ENCODE data around the gene ZNF408. TPM values are rescaled to one million over a fixed set of nuclear protein-coding genes. Genes with fewer than 3 reads are reported as not detected.

Gene ZNF408
- polyA plus RNA-seq, 2 of the 4 experiments (the other 2 are of a cell fraction) = 6.7 to 16.7 TPM

- TF ChIP-seq POLR2AphosphoS2 (conservative IDR thresholded peaks at IDR 0.05; ENCODE audit: low read length) (no peak), CEBPB (IDR thresholded peaks at IDR 0.05) (no peak), SMC3 (IDR thresholded peaks at IDR 0.05) (no peak), CHD2 (IDR thresholded peaks at IDR 0.05; ENCODE audit: low read length, partially characterized antibody) (no peak), PHF8 (IDR thresholded peaks at IDR 0.05; ENCODE audit: borderline replicate concordance, low read depth) (no peak), POLR2A (IDR thresholded peaks at IDR 0.05; ENCODE audit: low read length) (no peak), USF2 (IDR thresholded peaks at IDR 0.05) (no peak), RFX5 (IDR thresholded peaks at IDR 0.05) (no peak), ZC3H11A (IDR thresholded peaks at IDR 0.05) (no peak)
Measured at GRCh38 chr11:46694607-46695006, 6.2 kb upstream of the ZNF408 start (continued).

DNA sequence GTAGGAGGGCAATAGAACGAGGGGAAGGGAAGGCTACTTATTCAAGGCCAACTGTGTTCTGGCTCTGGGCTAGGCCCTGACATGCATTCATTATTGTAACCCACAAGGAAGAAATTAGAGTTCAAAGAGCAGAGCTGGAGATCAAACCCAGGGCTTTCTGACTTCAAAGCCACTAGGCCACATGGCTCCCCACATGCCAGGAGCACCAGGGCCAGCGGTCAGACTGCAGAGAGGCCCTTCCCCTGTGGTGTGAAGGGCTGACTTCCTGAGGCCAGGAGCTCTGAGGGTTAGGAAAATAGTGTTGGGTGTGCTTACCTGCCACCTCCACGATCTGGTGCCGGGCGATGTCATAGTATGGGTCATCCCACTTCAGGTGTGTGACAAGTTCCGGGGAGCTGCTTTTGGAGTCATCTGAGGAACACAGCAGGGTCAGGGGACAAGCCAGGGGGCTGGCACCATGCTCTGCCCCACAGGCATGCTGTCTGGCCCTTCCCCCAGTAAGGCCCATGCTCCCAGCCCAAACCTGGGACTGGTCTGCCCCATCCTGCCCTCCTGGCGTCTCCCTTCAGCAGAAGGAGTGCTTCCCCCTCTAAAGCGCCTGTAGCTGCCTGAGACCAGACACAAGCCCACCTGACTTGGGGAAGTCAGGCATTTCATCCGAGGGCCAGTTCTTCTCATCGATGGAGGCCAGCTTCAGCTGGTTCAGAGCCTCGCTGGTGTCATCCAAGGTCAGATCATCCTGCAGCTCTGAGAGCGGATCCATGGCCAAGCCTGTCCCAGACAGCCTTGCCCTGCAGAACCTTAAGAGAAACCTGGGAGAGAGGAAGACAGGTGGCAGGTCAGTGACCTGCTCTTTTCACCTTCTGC, 5.3 kb upstream of the ZNF408 start:
- Histone ChIP-seq H3K4me1 (peaks cover 14% of the 10 kb centered on the region; the same call in 2 of the 3 replicates), H3K4me3 (no peak overlapping the region), H3K27ac (no peak overlapping the region), H3K4me2 (no peak overlapping the region), H3K9me3 (no peaks in the 10 kb centered on the region)
- FAIRE-seq (no peak), DNase-seq (ENCODE audit: low read depth in 1 of 2, low spot score in 1 of 2) (no peak), ATAC-seq (no peak)
- no peak for TF ChIP-seq ESRRA (IDR thresholded peaks at IDR 0.05; ENCODE audit: borderline replicate concordance, low read length)
- no peak for TF ChIP-seq HOXB13 (CRISPR knock-in tag; IDR thresholded peaks at IDR 0.05; ENCODE audit: low read depth)
- no peak for TF ChIP-seq MAFK (IDR thresholded peaks at IDR 0.05; ENCODE audit: partially characterized antibody)
- TF ChIP-seq FOSB (CRISPR knock-in tag; IDR thresholded peaks at IDR 0.05) = no peak
- no peak for TF ChIP-seq ZFP36 (IDR thresholded peaks at IDR 0.05; ENCODE audit: borderline replicate concordance, partially characterized antibody)
- TF ChIP-seq HEYL (CRISPR knock-in tag; IDR thresholded peaks at IDR 0.05) = no peak
- TF ChIP-seq KDM5A (IDR thresholded peaks at IDR 0.05) = no peak
- no peak for TF ChIP-seq ZNF302 (CRISPR knock-in tag; IDR thresholded peaks at IDR 0.05)
- TF ChIP-seq RCOR1 (IDR thresholded peaks at IDR 0.05; ENCODE audit: low read depth, low read length) = no peak
- no peak for TF ChIP-seq KDM1A (IDR thresholded peaks at IDR 0.05; ENCODE audit: low read depth)
- TF ChIP-seq BHLHE40 (IDR thresholded peaks at IDR 0.05; ENCODE audit: low read depth, low read length) = no peak
- TF ChIP-seq RARB (CRISPR knock-in tag; IDR thresholded peaks at IDR 0.05) = no peak
- POLR2A ChIA-PET = no interaction called here
- WGBS (ENCODE audit: missing lambda C conversion rate) = 92% methylated on average over 12 of the region's 12 CpGs
- CTCF ChIA-PET = interaction anchor here (1.0 to 1.7 kb wide), 5 partner anchors 7 to 306 kb away, joined by 3 to 5 read pairs (median 3); no protein-coding TSS in a partner anchor

DNA sequence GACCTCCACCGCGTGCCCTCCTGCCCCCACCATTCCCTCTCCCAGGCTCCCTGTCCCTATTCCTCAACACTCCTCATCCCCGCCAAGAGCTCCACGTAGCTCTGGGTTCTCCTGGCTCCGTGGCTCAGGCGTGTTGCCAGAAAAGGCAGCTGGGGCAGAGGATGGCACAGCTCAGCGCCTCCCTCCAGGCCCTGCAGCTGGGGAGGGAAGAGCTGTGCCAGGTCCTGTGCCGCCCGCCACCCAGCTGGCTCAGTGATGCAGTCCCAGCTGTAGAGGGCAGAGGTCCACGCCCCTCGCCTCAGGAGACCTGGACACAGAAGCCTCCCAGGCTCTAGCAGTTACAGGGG, 4.6 kb upstream of the ZNF408 start:
- ATAC-seq (no peak), FAIRE-seq (no peak), DNase-seq (ENCODE audit: low read depth in 1 of 2, low spot score in 1 of 2) (no peak)
- POLR2A ChIA-PET = no interaction called here
- TF ChIP-seq BHLHE40 (IDR thresholded peaks at IDR 0.05; ENCODE audit: low read depth, low read length) (no peak), SREBF2 (IDR thresholded peaks at IDR 0.05) (no peak), ZFP36 (IDR thresholded peaks at IDR 0.05; ENCODE audit: borderline replicate concordance, partially characterized antibody) (no peak), MAZ (IDR thresholded peaks at IDR 0.05; ENCODE audit: borderline replicate concordance, low read depth, low read length) (no peak), HOXA7 (CRISPR knock-in tag; IDR thresholded peaks at IDR 0.05) (no peak), ZSCAN20 (CRISPR knock-in tag; IDR thresholded peaks at IDR 0.05) (no peak), USF2 (IDR thresholded peaks at IDR 0.05) (no peak), FOXS1 (CRISPR knock-in tag; IDR thresholded peaks at IDR 0.05) (no peak), MAX (IDR thresholded peaks at IDR 0.05) (no peak), RFX5 (IDR thresholded peaks at IDR 0.05) (no peak), HMGXB4 (CRISPR knock-in tag; IDR thresholded peaks at IDR 0.05; ENCODE audit: borderline replicate concordance) (no peak), NR3C1 (IDR thresholded peaks at IDR 0.05) (no peak)
- TF ChIP-seq, protein P1, sequence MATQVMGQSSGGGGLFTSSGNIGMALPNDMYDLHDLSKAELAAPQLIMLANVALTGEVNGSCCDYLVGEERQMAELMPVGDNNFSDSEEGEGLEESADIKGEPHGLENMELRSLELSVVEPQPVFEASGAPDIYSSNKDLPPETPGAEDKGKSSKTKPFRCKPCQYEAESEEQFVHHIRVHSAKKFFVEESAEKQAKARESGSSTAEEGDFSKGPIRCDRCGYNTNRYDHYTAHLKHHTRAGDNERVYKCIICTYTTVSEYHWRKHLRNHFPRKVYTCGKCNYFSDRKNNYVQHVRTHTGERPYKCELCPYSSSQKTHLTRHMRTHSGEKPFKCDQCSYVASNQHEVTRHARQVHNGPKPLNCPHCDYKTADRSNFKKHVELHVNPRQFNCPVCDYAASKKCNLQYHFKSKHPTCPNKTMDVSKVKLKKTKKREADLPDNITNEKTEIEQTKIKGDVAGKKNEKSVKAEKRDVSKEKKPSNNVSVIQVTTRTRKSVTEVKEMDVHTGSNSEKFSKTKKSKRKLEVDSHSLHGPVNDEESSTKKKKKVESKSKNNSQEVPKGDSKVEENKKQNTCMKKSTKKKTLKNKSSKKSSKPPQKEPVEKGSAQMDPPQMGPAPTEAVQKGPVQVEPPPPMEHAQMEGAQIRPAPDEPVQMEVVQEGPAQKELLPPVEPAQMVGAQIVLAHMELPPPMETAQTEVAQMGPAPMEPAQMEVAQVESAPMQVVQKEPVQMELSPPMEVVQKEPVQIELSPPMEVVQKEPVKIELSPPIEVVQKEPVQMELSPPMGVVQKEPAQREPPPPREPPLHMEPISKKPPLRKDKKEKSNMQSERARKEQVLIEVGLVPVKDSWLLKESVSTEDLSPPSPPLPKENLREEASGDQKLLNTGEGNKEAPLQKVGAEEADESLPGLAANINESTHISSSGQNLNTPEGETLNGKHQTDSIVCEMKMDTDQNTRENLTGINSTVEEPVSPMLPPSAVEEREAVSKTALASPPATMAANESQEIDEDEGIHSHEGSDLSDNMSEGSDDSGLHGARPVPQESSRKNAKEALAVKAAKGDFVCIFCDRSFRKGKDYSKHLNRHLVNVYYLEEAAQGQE (IDR thresholded peaks at IDR 0.05) = no peak
- WGBS (ENCODE audit: missing lambda C conversion rate) = 91% methylated on average over 11 of the region's 11 CpGs
- CTCF ChIA-PET = interaction anchor here (1.0 to 1.7 kb wide), 4 partner anchors 8 to 306 kb away, joined by 3 to 5 read pairs (median 3); no protein-coding TSS in a partner anchor
- no peaks in the 10 kb centered on the region for H3K9me3 ChIP-seq
- H3K27ac ChIP-seq = no peak overlapping the region
- no peak overlapping the region for H3K4me3 ChIP-seq
- H3K4me2 ChIP-seq = no peak overlapping the region
- H3K4me1 ChIP-seq = peaks cover 14% of the 10 kb centered on the region; the same call in 2 of the 3 replicates

All from A549 (cell line).